Right lobe of liver (tissue), 6 donors: ENCODE results near the gene GIGYF1. TPM values are rescaled to one million over a fixed set of nuclear protein-coding genes. Genes with fewer than 3 reads are reported as not detected.
A peak's percentile ranks its signal among the peaks of the same experiment; 100 is the strongest.

Source experiments
- ATAC-seq, 4 donors: fragments of 200-7000 bp; cut with Tn5 transposase; one replicate each; pipeline ENCODE4 v1.9.1; 2020; ENCODE audit warnings: mild to moderate bottlenecking in 4 of 4, moderate library complexity in 4 of 4
- DNase-seq, 3 donors: peaks; one replicate each; pipeline ENCODE4 v3.0.0-alpha.2; 2020
- H3K27ac ChIP-seq, 3 donors: fragments of 200-600 bp; one replicate each; pipeline ENCODE4 v1.8.0; 2022
- H3K27me3 ChIP-seq, 2 donors: fragments of 200-600 bp; one replicate each; pipeline ENCODE4 v1.8.0; 2022
- H3K36me3 ChIP-seq, 4 donors: fragments of 200-600 bp; sonication (generic) in 1 of 4; one replicate each; pipeline versions ENCODE4 v1.5.1 to v1.8.0; 2017 to 2022; ENCODE audit warnings: control low read depth in 1 of 4
- H3K4me1 ChIP-seq, 4 donors: fragments of 200-600 bp; sonication (generic) in 1 of 4; one replicate each; pipeline versions ENCODE4 v1.5.1 to v1.8.0; 2017 to 2022; ENCODE audit warnings: control low read depth in 1 of 4
- H3K4me3 ChIP-seq, 3 donors: fragments of 200-600 bp; one replicate each; pipeline ENCODE4 v1.8.0; 2022
- H3K9me3 ChIP-seq, 4 donors: fragments of 200-600 bp; sonication (generic) in 1 of 4; one replicate each; pipeline versions ENCODE4 v1.5.1 to v1.8.0; 2017 to 2022; ENCODE audit warnings: control low read depth in 1 of 4
- CTCF ChIP-seq, 4 donors: fragments of 200-600 bp in 3 of 4; fragments of 450-650 bp in 1 of 4; IDR thresholded peaks; one replicate each; pipeline versions ENCODE4 v1.5.1 to v1.8.0; 2016 to 2022; ENCODE audit warnings: antibody characterized with exemption in 4 of 4, mild to moderate bottlenecking in 2 of 4
- POLR2A ChIP-seq: fragments of 450-650 bp; IDR thresholded peaks from one replicate; pipeline ENCODE4 v1.6.1; 2017; ENCODE audit warnings: antibody characterized with exemption, mild to moderate bottlenecking
- WGBS: methylation state at CpG from one replicate; pipeline ENCODE4 v1.1.6; 2018; ENCODE audit warnings: low coverage, low lambda C conversion rate; ENCODE audit not compliant: insufficient coverage; ENCODE audit errors: missing lambda C conversion rate; 5-methylcytosine and 5-hydroxymethylcytosine counted together
- intact Hi-C, 2 donors: fragments of 100-400 bp; cut with DNase I; formaldehyde crosslinking; loops; one replicate each; pipeline versions ENCODE4 v1.11.2 to v1.14.1; 2022
- total RNA-seq, 6 experiments: library from RNA; depleted of rRNA in 2 of 6; stranded (reverse); fragments of >200 nt in 2 of 6; fragmentation: NEBNext Ultra II Directional in 3 of 6; extraction: Animal tissue kit (Norgen Biotek cat#: 25700) in 3 of 6; gene quantifications; one replicate each; pipeline versions ENCODE4 v1.1.0 to v1.2.4, GENCODE V29; 2016 to 2023
- donor health status: DM: no; HTN: yes; CAD: no.
- donor health status: DM: no; HTN: no; CAD: no.
- donor health status: DM: no; HTN: no; CAD: no.
- donor health status: DM: no; HTN: yes; CAD: no.
- donor health status: DM: no; HTN: yes; CAD: no.

GIGYF1 gene
- total RNA-seq, 6 experiments from 2014 or later = 6.6 to 25.1 (median 15.5) TPM

DNA sequence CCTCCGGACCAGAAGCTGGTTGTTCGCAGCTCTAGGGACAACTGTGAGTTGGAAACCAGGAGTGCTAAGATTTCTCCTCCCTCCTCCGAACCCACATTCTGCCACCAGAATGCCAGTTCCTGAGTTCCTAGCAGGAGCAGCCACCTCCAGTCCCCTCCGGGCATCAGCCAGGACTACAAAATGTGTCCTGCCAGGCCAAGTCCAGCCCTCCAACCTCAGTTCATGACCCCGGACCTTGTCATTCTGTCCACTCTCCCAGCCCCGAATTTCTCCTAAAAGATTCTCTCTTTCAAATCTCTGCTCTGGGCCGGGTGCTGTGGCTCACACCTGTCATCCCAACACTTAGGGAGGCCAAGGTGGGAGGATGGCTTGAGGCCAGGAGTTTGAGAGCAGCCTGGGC lies 41.7 kb upstream of the GIGYF1 start:
- ATAC-seq (peak; percentile 68 to 96 (median 86)), DNase-seq (peak; percentile 36 to 74 (median 70))
- TF ChIP-seq POLR2A (no peak), CTCF (IDR thresholded peaks at IDR 0.05) (no peak)
- Histone ChIP-seq H3K4me1 (no peaks in the 10 kb centered on the region), H3K27me3 (no peaks in the 10 kb centered on the region), H3K9me3 (no peaks in the 10 kb centered on the region), H3K27ac (no peak overlapping the region), H3K36me3 (no peaks in the 10 kb centered on the region), H3K4me3 (no peak overlapping the region)
- intact Hi-C loops = no loop called here
- WGBS = 37% methylated on average over 3 of the region's 7 CpGs

- TF ChIP-seq POLR2A (no peak), CTCF (IDR thresholded peaks at IDR 0.05) (no peak)
Measured at GRCh38 chr7:100731937-100732636, 38.0 kb upstream of the GIGYF1 start.

DNA sequence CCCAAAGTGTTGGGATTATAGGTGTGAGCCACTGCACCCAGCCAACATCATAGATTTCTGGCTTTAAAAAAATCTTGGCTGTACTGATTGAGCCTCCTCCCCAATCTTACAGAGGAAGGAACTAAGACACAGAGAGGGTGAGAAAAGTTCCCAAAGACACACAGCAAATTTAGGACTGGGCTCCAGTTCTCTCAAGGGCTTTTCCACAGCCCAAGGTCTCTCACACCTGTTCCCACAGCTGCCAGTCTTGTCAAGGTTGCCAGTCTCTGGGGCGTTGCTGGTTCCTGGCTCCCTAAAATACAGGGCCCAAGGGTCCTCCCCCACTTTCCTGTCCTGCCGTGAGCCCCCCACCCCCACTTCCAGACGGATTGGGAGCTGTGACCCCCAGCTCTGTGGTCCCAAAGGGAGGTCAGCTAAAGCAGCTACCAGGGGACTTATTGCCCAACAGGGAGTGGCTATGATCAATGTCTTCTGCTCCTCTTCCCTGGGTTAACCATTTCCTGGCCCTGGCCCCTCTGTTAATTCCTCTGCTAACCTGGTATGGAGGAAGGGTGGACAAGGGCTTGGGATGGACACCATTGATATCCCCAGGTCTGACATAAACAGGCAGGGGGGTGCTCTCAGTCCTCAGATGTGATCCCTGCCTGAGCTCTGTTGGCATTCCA lies 36.2 kb upstream of the GIGYF1 start:
- Histone ChIP-seq H3K4me1 (peaks cover 0 to 7% (median 2%) of the 10 kb centered on the region in 4 donors), H3K27ac (no peak overlapping the region), H3K36me3 (no peaks in the 10 kb centered on the region), H3K4me3 (no peak overlapping the region), H3K27me3 (no peaks in the 10 kb centered on the region), H3K9me3 (no peaks in the 10 kb centered on the region)
- TF ChIP-seq POLR2A (no peak), CTCF (IDR thresholded peaks at IDR 0.05) (no peak)
- ATAC-seq (no peak), DNase-seq (no peak)
- intact Hi-C loops = no loop called here
- 16% methylated on average over 2 of the region's 3 CpGs for WGBS

More at GRCh38 chr7:100731937-100732636, 38.0 kb upstream of the GIGYF1 start:
- DNase-seq = no peak
- no peaks in the 10 kb centered on the region for H3K9me3 ChIP-seq
- no peak overlapping the region for H3K4me3 ChIP-seq
- WGBS = 89% methylated on average over 9 of the region's 11 CpGs
- H3K27ac ChIP-seq = no peak overlapping the region
- no peaks in the 10 kb centered on the region for H3K27me3 ChIP-seq
- ATAC-seq = no peak
- peaks cover 0 to 2% (median under 1%) of the 10 kb centered on the region in 4 donors for H3K4me1 ChIP-seq
- no peaks in the 10 kb centered on the region for H3K36me3 ChIP-seq
- intact Hi-C loops = no loop called here

DNA sequence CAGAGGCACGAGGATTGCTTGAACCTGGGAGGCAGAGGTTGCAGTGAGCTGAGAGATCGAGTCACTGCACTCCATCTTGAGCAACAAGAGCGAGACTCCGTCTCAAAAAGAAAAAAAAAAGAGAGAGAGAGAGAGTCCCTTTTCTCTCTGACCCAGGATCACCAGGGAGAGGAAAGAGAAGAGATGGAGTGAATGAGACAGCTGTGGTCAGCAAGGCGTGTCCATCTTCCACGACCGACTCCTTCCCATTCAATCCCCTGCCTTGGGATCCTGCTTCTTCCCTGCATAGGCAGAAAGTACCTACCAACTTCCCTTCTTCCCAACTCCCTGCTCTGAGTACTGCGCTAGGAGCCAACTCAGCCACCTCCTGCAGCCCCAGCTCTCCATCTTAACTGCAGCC lies 34.1 kb upstream of the GIGYF1 start:
- Histone ChIP-seq H3K4me1 (peaks cover 0 to 25% (median 11%) of the 10 kb centered on the region in 4 donors), H3K36me3 (no peaks in the 10 kb centered on the region), H3K27ac (no peak overlapping the region), H3K9me3 (no peaks in the 10 kb centered on the region), H3K27me3 (no peaks in the 10 kb centered on the region), H3K4me3 (no peak overlapping the region)
- intact Hi-C loops = no loop called here
- WGBS = 82% methylated on average over 4 of the region's 8 CpGs
- no peak for ATAC-seq
- no peak for TF ChIP-seq CTCF (IDR thresholded peaks at IDR 0.05)
- no peak for TF ChIP-seq POLR2A
- DNase-seq = no peak
